Forelimb muscle (tissue), 1 donor: ENCODE data around the gene TANGO6. TPM values are rescaled to one million over a fixed set of nuclear protein-coding genes. Genes with fewer than 3 reads are reported as not detected.

Experiments used
- DNase-seq: peaks from one replicate; pipeline ENCODE4 v3.0.0-alpha.2; 2013; ENCODE audit warnings: low read depth
- polyA plus RNA-seq: library from polyadenylated mRNA; unstranded; fragments of 120-200 nt; gene quantifications from one replicate; pipeline ENCODE4 v1.2.1, GENCODE V29; 2013; ENCODE audit not compliant: insufficient read length

Gene TANGO6
- polyA plus RNA-seq, 1 donor = 5.7 TPM

GRCh38 chr16:68909099-68909733, 65.9 kb downstream of the TANGO6 start:
- no peak for DNase-seq

- DNase-seq = no peak
Measured at GRCh38 chr16:68910051-68910450, 66.7 kb downstream of the TANGO6 start.

DNA sequence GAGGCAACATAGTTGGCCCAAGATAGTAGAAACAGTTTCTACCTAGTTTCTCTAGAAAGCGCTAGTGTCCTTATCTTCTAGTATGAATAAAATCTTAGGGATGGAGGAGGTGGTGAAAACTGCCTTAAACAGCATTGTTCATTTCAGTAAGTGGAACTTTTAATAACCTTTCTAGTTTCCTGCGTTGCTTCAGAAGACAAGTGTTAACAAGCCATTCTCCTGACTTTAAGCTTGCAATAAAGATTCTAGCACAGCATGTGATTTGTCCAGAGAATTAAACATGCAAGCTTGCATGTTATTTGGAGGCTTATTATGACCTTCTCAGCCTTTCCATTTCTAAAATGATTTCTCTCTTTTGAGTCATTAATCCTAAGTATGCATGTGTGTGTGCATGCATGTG, 72.3 kb downstream of the TANGO6 start:
- DNase-seq = no peak

GRCh38 chr16:68917541-68917940, 74.2 kb downstream of the TANGO6 start:
- DNase-seq = no peak

DNA sequence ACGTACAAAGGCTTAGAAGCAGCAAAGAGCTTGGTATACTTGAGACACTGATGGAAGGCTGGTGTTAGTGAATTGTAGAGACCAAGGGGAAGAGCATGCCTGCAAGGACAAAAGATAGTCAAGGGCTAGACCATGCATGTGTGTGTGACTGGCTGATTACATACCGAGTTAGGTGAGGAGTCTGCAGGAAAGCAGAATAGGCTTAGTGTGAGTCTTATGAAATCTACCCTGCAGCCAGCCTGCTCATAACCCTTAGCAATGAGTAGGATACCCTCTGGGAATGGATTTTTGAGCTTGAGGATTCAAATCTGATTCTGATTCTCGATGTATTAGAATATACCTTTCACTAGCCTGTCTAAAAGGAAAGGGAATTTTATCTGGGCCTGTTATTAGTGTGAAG, 77.0 kb downstream of the TANGO6 start:
- no peak for DNase-seq

DNA sequence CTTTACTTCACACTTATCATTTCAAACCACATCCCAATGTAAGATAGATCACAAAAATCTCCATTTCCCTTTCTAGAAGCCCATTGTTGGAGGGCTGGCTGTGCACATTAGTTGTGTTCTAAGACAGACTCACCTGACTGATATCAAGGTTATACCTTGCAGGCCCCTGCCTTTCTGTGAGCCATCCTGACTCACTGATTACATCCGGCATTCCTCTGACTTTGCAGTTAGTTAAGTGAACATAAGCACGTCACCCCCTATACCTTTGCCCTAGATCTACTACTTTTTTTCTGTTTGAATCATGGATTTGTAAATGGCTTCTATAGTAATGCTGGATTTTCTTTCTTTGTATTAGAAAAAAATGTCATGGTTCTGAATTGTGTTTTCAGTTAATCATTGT, 78.3 kb downstream of the TANGO6 start:
- no peak for DNase-seq

DNA sequence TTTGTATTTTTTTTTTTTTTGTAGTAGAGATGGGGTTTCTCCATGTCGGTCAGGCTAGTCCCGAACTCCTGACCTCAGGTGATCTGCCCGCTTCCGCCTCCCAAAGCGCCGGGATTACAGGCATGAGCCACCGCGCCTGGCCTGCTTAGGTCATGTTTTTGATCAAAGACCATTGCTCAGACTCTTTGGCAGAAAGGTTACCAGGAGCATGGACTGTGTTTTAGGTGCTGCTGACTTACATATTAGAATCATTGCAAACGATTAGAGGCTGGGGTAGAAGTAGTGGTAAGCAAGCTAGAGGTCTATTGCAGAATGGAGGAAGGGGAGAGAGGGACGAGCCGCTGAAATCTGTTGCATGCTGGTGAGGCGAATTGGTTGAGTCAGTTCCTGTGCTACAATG, 79.8 kb downstream of the TANGO6 start:
- DNase-seq = no peak

- no peak for DNase-seq
Measured at GRCh38 chr16:68927018-68927417, 83.7 kb downstream of the TANGO6 start.

DNA sequence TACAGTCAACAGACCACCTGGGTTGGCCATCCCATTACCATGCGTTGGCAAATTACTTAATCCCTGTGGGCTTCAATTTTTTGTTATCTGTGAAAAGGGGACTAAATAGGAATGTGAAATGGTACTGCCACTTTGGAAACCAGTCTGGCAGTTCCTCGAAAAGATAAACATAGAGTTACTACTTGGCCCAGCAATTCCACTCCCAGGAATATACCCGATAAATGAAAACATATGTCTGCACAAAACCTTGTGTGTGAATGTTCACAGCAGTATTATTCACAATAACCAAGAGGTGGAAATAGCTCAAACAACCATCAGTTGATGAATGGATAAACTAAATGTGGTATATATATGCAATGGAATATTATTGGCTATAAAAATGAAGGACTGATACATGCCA, 87.9 kb downstream of the TANGO6 start:
- DNase-seq = no peak

- no peak for DNase-seq
Measured at GRCh38 chr16:68934402-68934801, 91.1 kb downstream of the TANGO6 start.

DNA sequence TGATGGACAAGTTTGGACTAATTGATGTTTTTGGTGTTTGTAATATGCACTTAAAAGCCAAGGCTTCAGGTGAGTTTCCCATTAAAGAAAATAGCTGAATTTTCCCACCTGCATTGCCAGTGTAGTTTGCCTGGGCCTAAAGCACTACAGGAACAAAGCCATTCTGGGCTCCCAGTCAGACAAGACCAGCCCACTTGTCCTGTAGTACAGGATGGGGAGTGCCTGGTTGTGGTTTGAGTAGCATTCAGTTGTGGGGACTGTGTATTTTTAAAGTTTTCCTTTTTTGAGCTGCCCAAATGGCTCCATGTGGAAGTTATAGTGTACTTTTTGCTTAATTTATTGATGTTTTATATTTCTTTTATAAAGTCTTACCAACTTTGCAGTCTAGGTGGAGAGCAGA, 91.7 kb downstream of the TANGO6 start:
- DNase-seq = no peak

GRCh38 chr16:68936736-68937631, 93.7 kb downstream of the TANGO6 start:
- DNase-seq = no peak

DNA sequence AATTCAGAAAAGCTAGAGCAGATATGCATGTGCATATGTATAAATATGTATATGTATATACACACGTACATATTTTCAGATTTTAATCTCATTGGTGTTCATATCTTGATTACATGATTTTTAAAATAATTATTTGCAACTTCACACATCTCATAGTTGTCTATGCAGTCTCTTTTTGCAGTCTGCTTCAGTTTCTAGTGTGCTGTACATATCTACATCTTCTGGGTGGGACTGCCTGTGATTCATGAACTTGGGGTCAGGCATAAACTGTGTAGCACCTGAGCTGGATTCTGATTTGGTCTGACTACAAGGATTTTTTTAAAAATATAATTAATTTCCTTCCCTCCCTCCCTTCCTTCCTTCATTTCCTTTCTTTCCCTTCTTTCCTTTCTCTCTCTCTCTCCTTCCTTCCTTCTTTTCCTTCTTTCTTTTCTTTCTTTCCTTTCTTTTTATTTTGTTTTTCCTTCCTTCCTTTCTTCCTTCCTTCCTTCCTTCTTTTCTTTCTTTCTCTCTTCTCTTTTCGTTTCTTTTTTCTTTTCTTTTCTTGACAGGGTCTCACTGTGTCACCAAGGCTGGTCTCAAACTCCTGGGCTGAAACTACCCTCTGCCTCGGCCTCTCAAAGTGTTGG, 96.5 kb downstream of the TANGO6 start:
- DNase-seq = no peak

- DNase-seq = no peak
Measured at GRCh38 chr16:68940816-68941215, 97.5 kb downstream of the TANGO6 start.

GRCh38 chr16:68943961-68944360, 100.6 kb downstream of the TANGO6 start:
- no peak for DNase-seq

DNA sequence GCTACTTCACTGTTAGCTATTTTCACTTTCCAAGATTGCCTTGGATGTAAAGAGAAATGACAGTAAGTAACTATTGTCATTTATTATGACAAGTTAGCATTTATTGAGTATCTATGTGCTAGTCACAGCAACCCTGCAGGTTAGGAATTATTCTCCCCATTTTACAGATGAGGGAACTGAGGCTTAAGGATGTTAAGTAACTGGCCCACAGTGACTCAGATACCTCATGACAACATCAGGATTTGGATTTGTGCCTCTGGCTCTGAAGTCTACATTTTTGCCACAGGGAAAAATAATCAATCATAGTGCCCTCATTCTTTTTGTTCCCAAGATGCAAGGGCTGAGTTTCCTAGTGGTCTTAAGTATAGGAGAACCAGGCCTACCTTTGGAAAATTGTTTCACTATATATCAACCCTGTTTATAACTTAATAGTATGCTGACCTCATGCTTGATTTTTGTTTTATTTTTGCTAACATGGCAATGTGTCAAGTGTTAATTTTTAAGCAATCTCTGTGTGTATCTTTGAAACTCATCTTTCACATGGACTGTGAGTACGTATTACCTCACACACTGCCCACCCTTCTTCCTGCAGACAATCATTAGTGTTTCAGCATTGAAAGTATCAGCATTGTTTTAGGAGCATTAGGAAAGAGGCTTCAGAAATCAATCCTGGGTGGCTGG, 105.0 kb downstream of the TANGO6 start:
- DNase-seq = no peak

GRCh38 chr16:68951991-68952877, 108.9 kb downstream of the TANGO6 start:
- no peak for DNase-seq

- no peak for DNase-seq
Measured at GRCh38 chr16:68954911-68955635, 111.7 kb downstream of the TANGO6 start.

- DNase-seq = no peak
Measured at GRCh38 chr16:68960910-68961309, 117.6 kb downstream of the TANGO6 start.

- no peak for DNase-seq
Measured at GRCh38 chr16:68961778-68962402, 118.6 kb downstream of the TANGO6 start.
